B cell (primary cell): ENCODE measurements around the gene SNCAIP. TPM values are rescaled to one million over a fixed set of nuclear protein-coding genes. Genes with fewer than 3 reads are reported as not detected.

Experiments used
- ATAC-seq: fragments of 200-7000 bp; cut with Tn5 transposase; one replicate; pipeline ENCODE4 v1.10.0; 2021; ENCODE audit warnings: low read depth, mild to moderate bottlenecking, moderate number of reproducible peaks, moderate library complexity
- CTCF ChIA-PET: fragments of 350-600 bp; sonication (Branson Sonifier 250); formaldehyde crosslinking; loops from one replicate; lab custom pipeline; 2021; ENCODE audit warnings: antibody characterized with exemption, inconsistent platforms; lab: Charles Lee
- POLR2A ChIA-PET: fragments of 350-600 bp; sonication (Branson Sonifier 250); formaldehyde crosslinking; loops from one replicate; lab custom pipeline; 2021; ENCODE audit warnings: antibody characterized with exemption; lab: Charles Lee
- DNase-seq: peaks from one replicate; pipeline ENCODE4 v3.0.0; 2013
- H2AFZ ChIP-seq: 2 replicates; pipeline ENCODE4 v1.6.1; 2012; ENCODE audit warnings: mild to moderate bottlenecking, low read depth, low read length; ENCODE audit not compliant: insufficient read depth, poor library complexity, severe bottlenecking
- H3K27ac ChIP-seq, 2 donors: 1 replicate in 1 of 2; 2 replicates in 1 of 2; pipeline ENCODE4 v1.5.1; 2012 to 2013; ENCODE audit warnings: low read length in 2 of 2, mild to moderate bottlenecking in 2 of 2, moderate library complexity in 1 of 2
- H3K27me3 ChIP-seq, 4 experiments: fragments of 200-600 bp in 1 of 4; sonication (generic) in 1 of 4; replicated peaks in 1 of 4; 1 replicate in 2 of 4; 2 replicates in 2 of 4; pipeline versions ENCODE4 v1.6.1 to v1.7.0; 2013 to 2016; ENCODE audit warnings: low read length in 3 of 4, mild to moderate bottlenecking in 2 of 4, mixed read lengths in 1 of 4, moderate library complexity in 1 of 4; ENCODE audit not compliant: insufficient read depth in 4 of 4, control insufficient read depth in 3 of 4; ENCODE audit errors: control extremely low read depth in 1 of 4
- H3K36me3 ChIP-seq, 2 experiments: replicated peaks in 1 of 2; 1 replicate in 1 of 2; 2 replicates in 1 of 2; pipeline versions ENCODE4 v1.6.1 to v1.7.1; 2013; ENCODE audit warnings: low read length in 1 of 2; ENCODE audit not compliant: insufficient read depth in 2 of 2, control insufficient read depth in 1 of 2; ENCODE audit errors: control extremely low read depth in 1 of 2, extremely low read depth in 1 of 2
- H3K4me1 ChIP-seq, 2 donors: fragments of 200-600 bp in 1 of 2; sonication (generic) in 1 of 2; 1 replicate in 1 of 2; 2 replicates in 1 of 2; pipeline versions ENCODE4 v1.5.1 to v1.6.1; 2013 to 2017; ENCODE audit warnings: low read length in 2 of 2; ENCODE audit not compliant: control insufficient read depth in 2 of 2, insufficient read depth in 2 of 2
- H3K4me2 ChIP-seq: replicated peaks from 2 replicates; pipeline ENCODE3; 2012; ENCODE audit warnings: mild to moderate bottlenecking, low read depth, low read length; ENCODE audit not compliant: poor library complexity, severe bottlenecking
- H3K4me3 ChIP-seq, 5 experiments: fragments of 200-600 bp in 1 of 5; sonication (generic) in 1 of 5; 1 replicate in 3 of 5; 2 replicates in 2 of 5; pipeline versions ENCODE4 v1.5.1 to v1.7.0; 2011 to 2016; ENCODE audit warnings: low read length in 4 of 5, mild to moderate bottlenecking in 4 of 5, low read depth in 2 of 5, control low read depth in 1 of 5, moderate library complexity in 1 of 5; ENCODE audit not compliant: insufficient read depth in 1 of 5; ENCODE audit errors: control extremely low read depth in 1 of 5, extremely low read depth in 1 of 5
- H3K79me2 ChIP-seq: fragments of 200-600 bp; sonication (generic); one replicate; pipeline ENCODE4 v1.6.0; 2016; ENCODE audit warnings: low read length; ENCODE audit not compliant: control insufficient read depth, insufficient read depth
- H3K9ac ChIP-seq: fragments of 200-600 bp; sonication (generic); 2 replicates; pipeline ENCODE4 v1.6.1; 2017; ENCODE audit warnings: mild to moderate bottlenecking, low read length, moderate library complexity
- H3K9me3 ChIP-seq, 3 donors: one replicate each; pipeline versions ENCODE4 v1.6.1 to v1.7.1; 2013; ENCODE audit warnings: low read length in 2 of 3; ENCODE audit not compliant: control insufficient read depth in 2 of 3, insufficient read depth in 1 of 3; ENCODE audit errors: control extremely low read depth in 1 of 3
- H4K20me1 ChIP-seq: 2 replicates; pipeline ENCODE4 v1.6.0; 2012; ENCODE audit warnings: mild to moderate bottlenecking, low read length; ENCODE audit not compliant: insufficient read depth, control insufficient read depth, poor library complexity, severe bottlenecking
- H3K27ac Mint-ChIP-seq: one replicate; pipeline ENCODE4 v1.8.0; 2021; ENCODE audit warnings: mixed read lengths
- H3K27me3 Mint-ChIP-seq: one replicate; pipeline ENCODE4 v1.8.0; 2021; ENCODE audit warnings: mixed read lengths
- H3K4me1 Mint-ChIP-seq: one replicate; pipeline ENCODE4 v1.8.0; 2021; ENCODE audit warnings: mixed read lengths
- H3K4me3 Mint-ChIP-seq: one replicate; pipeline ENCODE4 v1.8.0; 2021; ENCODE audit warnings: mixed read lengths
- H3K9me3 Mint-ChIP-seq: one replicate; pipeline ENCODE4 v1.8.0; 2022; ENCODE audit warnings: mixed read lengths; ENCODE audit not compliant: insufficient read depth
- EZH2 ChIP-seq: IDR thresholded peaks from 2 replicates; pipeline ENCODE4 v1.6.1; 2012; ENCODE audit warnings: borderline replicate concordance, low read depth, mild to moderate bottlenecking, moderate library complexity, low read length; ENCODE audit not compliant: insufficient read depth, poor library complexity, severe bottlenecking
- WGBS: methylation state at CpG from one replicate; pipeline ENCODE4 v1.1.5; 2013; ENCODE audit warnings: missing lambda C conversion rate; ENCODE audit not compliant: insufficient coverage; 5-methylcytosine and 5-hydroxymethylcytosine counted together
- intact Hi-C: fragments of 100-400 bp; cut with micrococcal nuclease; formaldehyde crosslinking; loops from one replicate; pipeline ENCODE4 v1.10.0; 2022
- polyA plus RNA-seq: library from polyadenylated mRNA; depleted of rRNA; stranded (reverse); fragments of >200 nt; gene quantifications from 2 replicates; pipeline ENCODE4 v1.2.3, GENCODE V29; 2012
- total RNA-seq, 2 donors: library from RNA; stranded (reverse); fragments of 120-200 nt in 1 of 2; gene quantifications; 1 replicate in 1 of 2; 2 replicates in 1 of 2; pipeline versions ENCODE4 v1.2.3 to v1.2.4, GENCODE V29; 2013 to 2022
- TF ChIP-seq, protein P1 (sequence below): fragments of 200-600 bp; IDR thresholded peaks from one replicate; pipeline ENCODE4 v1.8.0; 2022; ENCODE audit warnings: antibody characterized with exemption, mild to moderate bottlenecking

Gene SNCAIP
- total and polyA plus RNA-seq, 2 donors (not counting 1 experiment from before 2014, with no cell fraction given), result not detected

DNA sequence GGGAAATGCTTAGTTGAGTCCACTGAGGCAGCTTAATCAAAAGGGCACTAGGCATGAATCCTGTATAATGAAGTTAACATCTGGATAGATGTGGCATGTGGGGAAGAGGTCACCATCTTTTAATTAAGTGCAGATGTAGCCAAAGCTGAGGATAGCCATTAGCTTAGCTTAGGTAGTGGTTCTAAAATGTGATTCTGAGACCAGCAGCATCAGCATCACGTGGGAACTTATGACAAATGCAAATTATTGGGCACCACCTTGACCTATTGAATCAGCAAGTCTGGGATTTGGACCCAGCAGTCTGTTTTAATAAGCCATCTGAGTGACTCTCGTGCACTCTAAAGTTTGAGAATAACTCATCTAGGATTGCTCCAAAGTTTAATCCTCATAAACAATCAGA lies 63.8 kb downstream of the SNCAIP start:
- DNase-seq (no peak), ATAC-seq (no peak)
- Histone ChIP-seq H3K36me3 (no peaks in the 10 kb centered on the region), H3K27ac (no peak overlapping the region), H3K4me2 (no peak overlapping the region), H3K4me1 (no peaks in the 10 kb centered on the region), H3K27me3 (no peaks in the 10 kb centered on the region), H3K4me3 (no peak overlapping the region), H3K9me3 (no peaks in the 10 kb centered on the region), H2AFZ (no peak overlapping the region), H4K20me1 (no peaks in the 10 kb centered on the region), H3K9ac (no peak overlapping the region), H3K79me2 (no peaks in the 10 kb centered on the region)
- TF ChIP-seq, protein P1, sequence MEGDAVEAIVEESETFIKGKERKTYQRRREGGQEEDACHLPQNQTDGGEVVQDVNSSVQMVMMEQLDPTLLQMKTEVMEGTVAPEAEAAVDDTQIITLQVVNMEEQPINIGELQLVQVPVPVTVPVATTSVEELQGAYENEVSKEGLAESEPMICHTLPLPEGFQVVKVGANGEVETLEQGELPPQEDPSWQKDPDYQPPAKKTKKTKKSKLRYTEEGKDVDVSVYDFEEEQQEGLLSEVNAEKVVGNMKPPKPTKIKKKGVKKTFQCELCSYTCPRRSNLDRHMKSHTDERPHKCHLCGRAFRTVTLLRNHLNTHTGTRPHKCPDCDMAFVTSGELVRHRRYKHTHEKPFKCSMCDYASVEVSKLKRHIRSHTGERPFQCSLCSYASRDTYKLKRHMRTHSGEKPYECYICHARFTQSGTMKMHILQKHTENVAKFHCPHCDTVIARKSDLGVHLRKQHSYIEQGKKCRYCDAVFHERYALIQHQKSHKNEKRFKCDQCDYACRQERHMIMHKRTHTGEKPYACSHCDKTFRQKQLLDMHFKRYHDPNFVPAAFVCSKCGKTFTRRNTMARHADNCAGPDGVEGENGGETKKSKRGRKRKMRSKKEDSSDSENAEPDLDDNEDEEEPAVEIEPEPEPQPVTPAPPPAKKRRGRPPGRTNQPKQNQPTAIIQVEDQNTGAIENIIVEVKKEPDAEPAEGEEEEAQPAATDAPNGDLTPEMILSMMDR, result no peak
- TF ChIP-seq EZH2, result no peak
- Mint-ChIP-seq H3K27me3 (no peaks in the 10 kb centered on the region), H3K9me3 (no peaks in the 10 kb centered on the region), H3K27ac (no peak overlapping the region), H3K4me3 (no peak overlapping the region), H3K4me1 (no peaks in the 10 kb centered on the region)
- 33% methylated on average over 1 of the region's 2 CpGs for WGBS
- CTCF ChIA-PET, result no interaction called here
- POLR2A ChIA-PET, result no interaction called here
- intact Hi-C loops, result no loop called here

DNA sequence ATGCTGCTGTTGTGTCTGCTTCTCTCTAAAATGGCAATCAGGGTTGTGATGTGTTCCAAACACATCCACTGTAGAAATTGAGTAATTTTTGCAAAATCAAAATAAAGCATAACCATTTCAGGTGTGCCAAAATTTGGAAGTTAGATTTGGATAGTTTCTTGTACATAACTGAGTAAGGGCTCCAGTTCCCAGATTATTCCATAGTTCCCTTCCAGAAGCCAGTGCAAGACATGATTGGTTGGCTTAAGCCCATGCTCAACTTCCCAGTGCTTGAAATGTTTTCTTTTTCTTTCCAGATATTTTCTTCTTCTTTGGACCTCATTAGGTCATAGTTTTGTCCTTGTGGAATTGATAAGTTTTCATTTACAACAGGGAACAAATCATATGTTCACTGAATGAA lies 64.2 kb downstream of the SNCAIP start:
- H3K4me2 ChIP-seq, result no peak overlapping the region
- H3K4me3 ChIP-seq, result no peak overlapping the region
- ChIA-PET CTCF (no interaction called here), POLR2A (no interaction called here)
- H3K27ac ChIP-seq, result no peak overlapping the region
- Mint-ChIP-seq H3K27ac (no peak overlapping the region), H3K9me3 (no peaks in the 10 kb centered on the region), H3K4me3 (no peak overlapping the region), H3K27me3 (no peaks in the 10 kb centered on the region), H3K4me1 (no peaks in the 10 kb centered on the region)
- no peak for DNase-seq
- H3K4me1 ChIP-seq, result no peaks in the 10 kb centered on the region
- no peaks in the 10 kb centered on the region for H3K36me3 ChIP-seq
- H2AFZ ChIP-seq, result no peak overlapping the region
- no peak for ATAC-seq
- H3K9ac ChIP-seq, result no peak overlapping the region
- TF ChIP-seq, protein P1, result no peak
- TF ChIP-seq EZH2, result no peak
- H3K79me2 ChIP-seq, result no peaks in the 10 kb centered on the region
- intact Hi-C loops, result no loop called here
- H3K27me3 ChIP-seq, result no peaks in the 10 kb centered on the region
- no peaks in the 10 kb centered on the region for H3K9me3 ChIP-seq
- H4K20me1 ChIP-seq, result no peaks in the 10 kb centered on the region
